Activated B cell treated with CpG ODN at 0.5 μM for 24 hours (primary cell): ENCODE results near the gene FRMD5. TPM values are rescaled to one million over a fixed set of nuclear protein-coding genes. Genes with fewer than 3 reads are reported as not detected.
"Not testable (repeated sequence)": the region's sequence is repeated elsewhere in the genome, so short reads cannot be mapped to it uniquely, and the experiment has no call there.

Experiments
- ATAC-seq: fragments of 200-7000 bp; cut with Tn5 transposase; one replicate; pipeline ENCODE4 v1.10.0; 2021; ENCODE audit warnings: low read depth, mild to moderate bottlenecking, moderate library complexity
- CTCF ChIA-PET: fragments of 350-600 bp; sonication (Branson Sonifier 250); formaldehyde crosslinking; loops from one replicate; lab custom pipeline; 2021; ENCODE audit warnings: antibody characterized with exemption; lab: Charles Lee
- POLR2A ChIA-PET: fragments of 350-600 bp; sonication (Branson Sonifier 250); formaldehyde crosslinking; loops from one replicate; lab custom pipeline; 2021; ENCODE audit warnings: antibody characterized with exemption; lab: Charles Lee
- DNase-seq: peaks from one replicate; pipeline ENCODE4 v3.0.0; 2022
- H3K27ac Mint-ChIP-seq: one replicate; pipeline ENCODE4 v1.8.0; 2020; ENCODE audit warnings: mixed read lengths
- H3K27me3 Mint-ChIP-seq: one replicate; pipeline ENCODE4 v1.8.0; 2021; ENCODE audit warnings: mixed read lengths
- H3K36me3 Mint-ChIP-seq: one replicate; pipeline ENCODE4 v1.8.0; 2021; ENCODE audit warnings: low read depth, mixed read lengths
- H3K4me1 Mint-ChIP-seq: one replicate; pipeline ENCODE4 v1.8.0; 2021; ENCODE audit warnings: mixed read lengths
- H3K4me3 Mint-ChIP-seq: one replicate; pipeline ENCODE4 v1.8.0; 2020; ENCODE audit warnings: mild to moderate bottlenecking, mixed read lengths
- H3K9me3 Mint-ChIP-seq: one replicate; pipeline ENCODE4 v1.8.0; 2020; ENCODE audit warnings: mixed read lengths
- CTCF ChIP-seq: fragments of 200-600 bp; IDR thresholded peaks from one replicate; pipeline ENCODE4 v1.8.0; 2022; ENCODE audit warnings: antibody characterized with exemption, mild to moderate bottlenecking
- intact Hi-C: fragments of 100-400 bp; cut with micrococcal nuclease; formaldehyde crosslinking; loops from one replicate; pipeline ENCODE4 v1.15.1; 2024
- total RNA-seq: library from RNA; stranded (reverse); gene quantifications from 2 replicates; pipeline ENCODE4 v1.2.3, GENCODE V29; 2022

The FRMD5 gene
- 0.53 TPM in 1 of 2 replicates, not detected in the other for total RNA-seq

DNA sequence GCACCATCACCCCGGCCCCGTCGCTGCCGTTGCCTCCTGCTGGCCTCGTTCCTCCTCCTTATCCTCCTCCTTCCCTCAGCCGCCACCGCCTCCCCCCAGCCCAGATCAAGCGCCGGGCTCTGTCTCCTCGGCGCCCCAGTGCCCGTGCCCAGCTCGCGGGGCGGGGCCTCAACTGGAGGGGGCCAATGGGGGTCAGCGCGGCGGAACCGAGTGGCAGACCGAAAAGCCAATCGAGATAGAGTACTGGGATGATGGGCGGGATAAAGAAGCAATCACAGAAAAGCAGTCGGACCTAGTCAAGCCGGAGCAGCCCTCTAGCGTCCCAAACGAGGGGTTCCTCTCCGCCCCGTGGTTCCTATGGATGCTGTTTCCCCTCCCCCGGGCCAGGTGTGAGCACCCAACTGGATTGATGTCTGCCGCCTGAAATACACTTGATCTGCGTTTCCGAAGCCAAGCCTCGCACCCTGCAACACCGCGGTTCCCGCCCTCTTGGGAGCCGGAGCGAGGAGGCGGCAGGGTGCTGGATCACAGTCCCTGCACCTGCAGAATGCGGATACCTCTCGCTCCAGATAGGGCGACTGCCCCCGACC, at the start of gene FRMD5:
Gene FRMD5, minus strand, starts transcription at position 121 of the 590 bp plus-strand sequence.
- H3K9me3 Mint-ChIP-seq, result no peaks in the 10 kb centered on the region
- peaks cover 51% of the 10 kb centered on the region for H3K27me3 Mint-ChIP-seq
- peak; percentile 76 for DNase-seq
- peak within 1 kb of the TSS; percentile 86 for H3K4me3 Mint-ChIP-seq
- H3K4me1 Mint-ChIP-seq, result peaks cover 18% of the 10 kb centered on the region
- no peak for TF ChIP-seq CTCF
- H3K36me3 Mint-ChIP-seq, result no peaks in the 10 kb centered on the region
- intact Hi-C loops, result loop anchor here (1.0 kb wide), 1 partner anchor 418 kb away; no protein-coding TSS in a partner anchor
- ChIA-PET CTCF (interaction anchor here (1.2 kb wide), 1 partner anchor 25 kb away, joined by 3 read pairs; no protein-coding TSS in a partner anchor), POLR2A (interaction anchor here (0.6 to 1.4 kb wide), 5 partner anchors 92 to 535 kb away, joined by 3 to 6 read pairs (median 3); partner anchors contain the start of gene GOLM2)
- no peak within 1 kb of the TSS for H3K27ac Mint-ChIP-seq
- ATAC-seq, result peak; percentile 98

DNA sequence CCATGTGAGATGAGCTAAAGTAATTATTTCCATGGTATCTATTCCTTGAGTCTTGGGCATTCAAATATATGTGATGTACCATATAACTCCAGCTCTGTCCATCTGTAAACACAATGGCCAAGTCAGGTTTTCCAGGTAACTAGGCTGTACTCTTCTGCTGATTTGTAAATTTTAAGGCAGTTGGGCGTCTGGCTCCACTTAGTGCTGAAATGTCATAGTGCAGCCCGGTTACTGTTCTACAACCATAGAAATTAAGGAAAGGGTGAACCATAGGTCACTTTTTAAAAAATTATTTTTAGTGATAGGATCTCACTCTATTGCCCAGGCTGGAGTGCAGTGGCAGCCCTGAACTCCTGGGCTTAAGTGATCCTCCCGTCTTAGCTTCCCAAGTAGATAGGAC, 48.8 kb upstream of the FRMD5 start:
- Mint-ChIP-seq H3K4me3 (no peak overlapping the region), H3K4me1 (no peaks in the 10 kb centered on the region), H3K27me3 (peaks cover 4% of the 10 kb centered on the region), H3K36me3 (no peaks in the 10 kb centered on the region), H3K9me3 (no peaks in the 10 kb centered on the region), H3K27ac (no peak overlapping the region)
- DNase-seq (no peak), ATAC-seq (no peak)
- intact Hi-C loops, result no loop called here
- POLR2A ChIA-PET, result no interaction called here
- CTCF ChIA-PET, result no interaction called here
- no peak for TF ChIP-seq CTCF

DNA sequence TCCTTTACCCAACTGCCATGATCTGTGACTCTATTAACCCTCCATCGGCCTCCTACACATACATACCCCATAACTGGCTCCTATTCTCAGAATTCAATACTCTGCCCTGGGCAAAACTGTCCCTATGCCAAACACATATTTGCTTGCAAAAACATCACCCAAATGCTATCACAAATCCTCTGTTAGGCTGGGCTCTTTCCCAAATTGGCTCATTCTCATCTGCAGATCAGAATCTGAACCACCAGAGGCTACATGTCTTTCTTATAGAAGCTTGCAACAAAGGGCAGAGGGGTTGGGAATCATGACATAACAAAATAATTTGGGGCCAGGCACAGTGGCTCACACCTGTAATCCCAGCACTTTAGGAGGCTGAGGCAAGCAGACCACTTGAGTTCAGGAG, 48.1 kb upstream of the FRMD5 start:
- no peak overlapping the region for H3K4me3 Mint-ChIP-seq

GRCh38 chr15:44231842-44232241, 36.8 kb upstream of the FRMD5 start:
- DNase-seq, result no peak
- no peaks in the 10 kb centered on the region for H3K4me1 Mint-ChIP-seq
- H3K36me3 Mint-ChIP-seq, result no peaks in the 10 kb centered on the region
- no peak for TF ChIP-seq CTCF
- H3K27ac Mint-ChIP-seq, result no peak overlapping the region
- H3K27me3 Mint-ChIP-seq, result peaks cover 5% of the 10 kb centered on the region
- intact Hi-C loops, result no loop called here
- H3K4me3 Mint-ChIP-seq, result no peak overlapping the region
- no peak for ATAC-seq
- ChIA-PET POLR2A (no interaction called here), CTCF (interaction anchor here (1.1 kb wide), 1 partner anchor 11 kb away, joined by 4 read pairs; no protein-coding TSS in a partner anchor)
- H3K9me3 Mint-ChIP-seq, result no peaks in the 10 kb centered on the region

More for the DNA sequence above, 48.1 kb upstream of the FRMD5 start:
- Mint-ChIP-seq H3K4me1 (no peaks in the 10 kb centered on the region), H3K36me3 (no peaks in the 10 kb centered on the region), H3K9me3 (no peaks in the 10 kb centered on the region), H3K27me3 (peaks cover 4% of the 10 kb centered on the region), H3K27ac (no peak overlapping the region)
- ChIA-PET POLR2A (no interaction called here), CTCF (no interaction called here)
- ATAC-seq (no peak), DNase-seq (no peak)
- TF ChIP-seq CTCF, result no peak
- intact Hi-C loops, result no loop called here

- CTCF ChIA-PET, POLR2A ChIA-PET: not testable (repeated sequence)
Measured at GRCh38 chr15:44229301-44229700, 34.2 kb upstream of the FRMD5 start.

More at GRCh38 chr15:44229301-44229700, 34.2 kb upstream of the FRMD5 start:
- ATAC-seq, DNase-seq, H3K4me1 Mint-ChIP-seq, H3K27ac Mint-ChIP-seq, H3K36me3 Mint-ChIP-seq, H3K27me3 Mint-ChIP-seq, H3K4me3 Mint-ChIP-seq, H3K9me3 Mint-ChIP-seq, intact Hi-C loops: not testable (repeated sequence)
